Mesenchymal stem cell (in vitro differentiated cells and primary cell): ENCODE data around the gene TMEM221.

Experiments
- DNase-seq: peaks from one replicate; pipeline ENCODE4 v3.0.0-alpha.2; 2013
- H2AFZ ChIP-seq: one replicate; pipeline ENCODE4 v1.6.1; 2013; ENCODE audit warnings: low read depth, mild to moderate bottlenecking, control low read depth, inconsistent platforms, low read length, moderate library complexity
- H2AK5ac ChIP-seq: 2 replicates; pipeline ENCODE4 v1.6.1; 2013; ENCODE audit warnings: low read length, moderate library complexity, mild to moderate bottlenecking, inconsistent platforms; ENCODE audit not compliant: severe bottlenecking
- H2BK120ac ChIP-seq: one replicate; pipeline ENCODE4 v1.6.1; 2013; ENCODE audit warnings: low read depth, mild to moderate bottlenecking, inconsistent platforms, low read length, moderate library complexity
- H2BK12ac ChIP-seq, 2 experiments: one replicate each; pipeline ENCODE4 v1.6.1; 2013; ENCODE audit warnings: inconsistent platforms in 2 of 2, low read length in 2 of 2, mild to moderate bottlenecking in 2 of 2, moderate library complexity in 2 of 2, control low read depth in 1 of 2
- H2BK15ac ChIP-seq: one replicate; pipeline ENCODE4 v1.6.1; 2013; ENCODE audit warnings: mild to moderate bottlenecking, low read depth, inconsistent platforms; ENCODE audit not compliant: poor library complexity, severe bottlenecking
- H2BK5ac ChIP-seq: 2 replicates; pipeline ENCODE4 v1.6.1; 2013; ENCODE audit warnings: low read depth, mild to moderate bottlenecking, low read length, control low read depth, inconsistent platforms; ENCODE audit not compliant: poor library complexity, severe bottlenecking
- H3K14ac ChIP-seq, 2 experiments: one replicate each; pipeline ENCODE4 v1.6.1; 2013; ENCODE audit warnings: inconsistent platforms in 2 of 2, low read length in 2 of 2, control low read depth in 1 of 2, mild to moderate bottlenecking in 1 of 2, moderate library complexity in 1 of 2
- H3K18ac ChIP-seq, 2 experiments: one replicate each; pipeline ENCODE4 v1.6.1; 2013; ENCODE audit warnings: inconsistent platforms in 2 of 2, low read length in 2 of 2, control low read depth in 1 of 2, low read depth in 1 of 2, mild to moderate bottlenecking in 1 of 2
- H3K23ac ChIP-seq, 2 experiments: one replicate each; pipeline ENCODE4 v1.6.1; 2013; ENCODE audit warnings: inconsistent platforms in 2 of 2, low read length in 2 of 2, mild to moderate bottlenecking in 2 of 2, moderate library complexity in 2 of 2, control low read depth in 1 of 2
- H3K27ac ChIP-seq: 2 replicates; pipeline ENCODE4 v1.5.1; 2013; ENCODE audit warnings: mild to moderate bottlenecking, moderate library complexity, low read length, control low read depth, inconsistent platforms; ENCODE audit not compliant: poor library complexity, severe bottlenecking
- H3K27me3 ChIP-seq, 2 experiments: 2 replicates each; pipeline versions ENCODE4 v1.6.1 to v1.7.0; 2013; ENCODE audit warnings: low read length in 2 of 2, mild to moderate bottlenecking in 2 of 2, moderate library complexity in 2 of 2, control low read depth in 1 of 2, inconsistent platforms in 1 of 2; ENCODE audit not compliant: control insufficient read depth in 1 of 2, insufficient read depth in 1 of 2
- H3K36me3 ChIP-seq, 2 experiments: 2 replicates each; pipeline versions ENCODE4 v1.6.1 to v1.7.0; 2013; ENCODE audit warnings: low read length in 2 of 2, control low read depth in 1 of 2, inconsistent platforms in 1 of 2, low read depth in 1 of 2, mild to moderate bottlenecking in 1 of 2; ENCODE audit not compliant: insufficient read depth in 2 of 2, control insufficient read depth in 1 of 2
- H3K4ac ChIP-seq, 2 experiments: one replicate each; pipeline ENCODE4 v1.6.1; 2013; ENCODE audit warnings: inconsistent platforms in 2 of 2, low read length in 2 of 2, mild to moderate bottlenecking in 2 of 2, moderate library complexity in 2 of 2, control low read depth in 1 of 2, low read depth in 1 of 2
- H3K4me1 ChIP-seq: 2 replicates; pipeline ENCODE4 v1.6.1; 2013; ENCODE audit warnings: low read depth, low read length, control low read depth; ENCODE audit not compliant: control insufficient read depth, insufficient read depth
- H3K4me2 ChIP-seq: 2 replicates; pipeline ENCODE4 v1.6.1; 2013; ENCODE audit warnings: low read length, mild to moderate bottlenecking, inconsistent platforms; ENCODE audit not compliant: poor library complexity, severe bottlenecking
- H3K4me3 ChIP-seq, 2 experiments: 2 replicates each; pipeline versions ENCODE4 v1.5.1 to v1.7.0; 2013; ENCODE audit warnings: low read length in 2 of 2, mild to moderate bottlenecking in 2 of 2, control low read depth in 1 of 2, low read depth in 1 of 2; ENCODE audit not compliant: insufficient read depth in 1 of 2
- H3K79me1 ChIP-seq: replicated peaks from 2 replicates; pipeline ENCODE4 v1.6.1; 2013; ENCODE audit warnings: mild to moderate bottlenecking, control low read depth, low read length, inconsistent platforms; ENCODE audit not compliant: poor library complexity, severe bottlenecking
- H3K9ac ChIP-seq: 2 replicates; pipeline ENCODE4 v1.7.0; 2013; ENCODE audit warnings: mild to moderate bottlenecking, low read length, moderate library complexity
- H3K9me3 ChIP-seq: 2 replicates; pipeline ENCODE4 v1.7.0; 2013; ENCODE audit warnings: mild to moderate bottlenecking, low read length; ENCODE audit not compliant: control insufficient read depth
- H4K8ac ChIP-seq: one replicate; pipeline ENCODE4 v1.6.1; 2013; ENCODE audit warnings: inconsistent platforms, mild to moderate bottlenecking, low read length, moderate library complexity
- H4K91ac ChIP-seq: one replicate; pipeline ENCODE4 v1.6.1; 2013; ENCODE audit warnings: mild to moderate bottlenecking, low read length, inconsistent platforms
- WGBS: methylation state at CpG from one replicate; pipeline ENCODE4 v1.1.7; 2013; ENCODE audit warnings: mixed read lengths; 5-methylcytosine and 5-hydroxymethylcytosine counted together

Gene TMEM221

DNA sequence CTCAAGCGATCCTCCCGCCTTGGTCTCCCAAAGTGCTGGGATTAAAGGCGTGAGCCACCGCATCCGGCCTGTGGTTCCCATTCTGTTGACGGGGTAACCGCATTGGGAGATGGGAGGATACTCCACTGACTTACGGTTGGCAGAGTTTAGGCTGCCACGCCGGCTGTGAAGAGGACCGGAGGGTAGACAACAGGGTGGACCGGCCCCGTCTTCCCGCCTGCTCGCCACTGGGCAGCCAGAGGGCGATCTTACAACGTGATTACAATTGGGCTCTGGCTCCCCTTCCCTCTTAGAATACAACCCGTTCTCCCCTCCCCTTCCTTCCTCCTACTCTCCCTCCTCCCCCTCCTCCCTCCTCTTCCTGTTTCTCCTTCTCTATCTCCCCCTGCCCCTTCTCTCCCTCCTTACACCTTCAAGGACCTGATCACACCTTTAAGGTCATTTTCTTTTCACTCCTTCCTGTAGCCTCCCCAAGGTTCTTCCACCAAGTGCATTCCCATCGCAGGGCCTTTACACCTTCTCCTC lies 53.5 kb downstream of the TMEM221 start:
- H4K8ac ChIP-seq, result peak overlapping the region; percentile 97
- H2AFZ ChIP-seq, result no peak overlapping the region
- no peaks in the 10 kb centered on the region for H3K9me3 ChIP-seq
- H3K9ac ChIP-seq, result peak overlapping the region; percentile 32
- H3K4ac ChIP-seq, result peak overlapping the region in 1 of 2 experiments; percentile 67
- H3K79me1 ChIP-seq, result no peaks in the 10 kb centered on the region
- peak; percentile 69 for DNase-seq
- no peak overlapping the region for H2AK5ac ChIP-seq
- peak overlapping the region; percentile 59 for H4K91ac ChIP-seq
- H3K4me1 ChIP-seq, result peaks cover 10% of the 10 kb centered on the region
- H3K4me3 ChIP-seq, result no peak overlapping the region
- H3K27ac ChIP-seq, result no peak overlapping the region
- H3K27me3 ChIP-seq, result peaks cover 8 to 23% of the 10 kb centered on the region in 2 experiments
- H2BK12ac ChIP-seq, result peak overlapping the region in 1 of 2 experiments; percentile 86
- no peaks in the 10 kb centered on the region for H3K36me3 ChIP-seq
- H3K14ac ChIP-seq, result no peak overlapping the region
- no peak overlapping the region for H2BK15ac ChIP-seq
- no peak overlapping the region for H3K23ac ChIP-seq
- H3K18ac ChIP-seq, result peak overlapping the region; percentile 5 to 59
- no peak overlapping the region for H2BK120ac ChIP-seq
- H2BK5ac ChIP-seq, result no peak overlapping the region
- no peak overlapping the region for H3K4me2 ChIP-seq
- 21% methylated on average over 17 of the region's 19 CpGs for WGBS

DNA sequence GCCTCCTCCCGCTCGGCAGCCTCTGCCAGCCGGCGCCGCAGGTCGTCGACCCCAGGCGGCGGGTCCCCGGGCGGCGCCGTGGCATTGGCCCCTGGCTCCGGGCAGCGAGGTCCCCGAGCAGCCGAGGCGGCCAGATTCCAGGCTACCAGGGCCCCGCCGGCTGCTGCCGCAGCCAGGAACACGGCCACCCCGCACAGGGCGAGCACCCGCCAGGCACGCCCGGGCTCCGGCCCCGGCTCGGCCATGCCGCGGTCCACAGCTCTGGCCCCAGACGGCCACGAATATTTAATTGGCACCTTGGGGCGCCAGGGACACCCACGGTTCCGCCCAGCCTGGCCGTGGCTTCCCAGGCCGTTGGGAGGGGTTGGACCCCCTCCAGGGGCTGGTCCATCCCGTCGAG lies 54.6 kb downstream of the TMEM221 start, which contains the start of gene CCDC194:
TSS of gene CCDC194 (minus strand) at position 283 of the 400 bp plus-strand sequence. CDS start at position 245, 38 bp downstream.
- no peak within 1 kb of the TSS for H3K4me2 ChIP-seq
- peaks cover 5% of the 10 kb centered on the region for H3K9me3 ChIP-seq
- H3K4me1 ChIP-seq, result peaks cover 10% of the 10 kb centered on the region
- no peak for DNase-seq
- H2BK5ac ChIP-seq, result no peak within 1 kb of the TSS
- H3K23ac ChIP-seq, result no peak within 1 kb of the TSS
- H3K9ac ChIP-seq, result no peak within 1 kb of the TSS
- no peak within 1 kb of the TSS for H3K4ac ChIP-seq
- H2BK12ac ChIP-seq, result peak within 1 kb of the TSS in 1 of 2 experiments; percentile 16
- H2AK5ac ChIP-seq, result no peak within 1 kb of the TSS
- no peak within 1 kb of the TSS for H2AFZ ChIP-seq
- H2BK120ac ChIP-seq, result no peak within 1 kb of the TSS
- peaks cover 12 to 26% of the 10 kb centered on the region in 2 experiments for H3K27me3 ChIP-seq
- H3K4me3 ChIP-seq, result no peak within 1 kb of the TSS
- H3K79me1 ChIP-seq, result no peaks in the 10 kb centered on the region
- no peaks in the 10 kb centered on the region for H3K36me3 ChIP-seq
- H3K14ac ChIP-seq, result no peak within 1 kb of the TSS
- H3K27ac ChIP-seq, result no peak within 1 kb of the TSS
- WGBS, result 94% methylated on average over 41 of the region's 41 CpGs
- H4K8ac ChIP-seq, result no peak within 1 kb of the TSS
- H2BK15ac ChIP-seq, result no peak within 1 kb of the TSS
- H4K91ac ChIP-seq, result peak within 1 kb of the TSS; percentile 22
- H3K18ac ChIP-seq, result no peak within 1 kb of the TSS

DNA sequence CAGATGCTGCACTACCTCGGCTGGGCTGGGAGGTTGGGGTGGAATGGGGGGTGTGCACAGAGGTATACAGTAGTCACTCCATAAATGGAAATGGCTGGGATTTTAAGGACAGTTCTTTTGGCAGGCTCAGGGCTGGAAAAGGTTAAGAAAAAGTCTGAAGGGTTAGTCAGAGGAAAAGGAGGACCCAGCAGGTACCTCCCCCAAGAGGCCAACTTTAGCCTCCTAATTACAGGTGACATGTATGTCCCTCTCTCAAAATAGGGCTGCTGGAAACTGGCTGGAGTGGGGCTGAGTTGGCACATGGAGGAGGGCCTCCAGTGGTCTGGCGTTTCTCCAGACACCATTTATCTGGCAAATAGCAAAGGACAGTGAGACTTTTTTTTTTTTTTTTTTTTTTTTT lies 55.5 kb downstream of the TMEM221 start:
- Histone ChIP-seq H3K4me3 (no peak overlapping the region), H2AFZ (no peak overlapping the region), H3K18ac (no peak overlapping the region), H3K4me1 (peaks cover 10% of the 10 kb centered on the region), H2BK5ac (no peak overlapping the region), H3K36me3 (no peaks in the 10 kb centered on the region), H3K14ac (no peak overlapping the region), H3K4ac (no peak overlapping the region), H3K9ac (no peak overlapping the region), H3K9me3 (peaks cover 5% of the 10 kb centered on the region), H4K8ac (no peak overlapping the region), H2BK15ac (no peak overlapping the region), H2BK120ac (no peak overlapping the region), H2BK12ac (no peak overlapping the region), H3K27ac (no peak overlapping the region), H3K23ac (no peak overlapping the region), H4K91ac (no peak overlapping the region), H3K79me1 (no peaks in the 10 kb centered on the region), H3K4me2 (no peak overlapping the region), H3K27me3 (peaks cover 12 to 26% of the 10 kb centered on the region in 2 experiments), H2AK5ac (no peak overlapping the region)
- no peak for DNase-seq
- 83% methylated on average over 2 of the region's 2 CpGs for WGBS

DNA sequence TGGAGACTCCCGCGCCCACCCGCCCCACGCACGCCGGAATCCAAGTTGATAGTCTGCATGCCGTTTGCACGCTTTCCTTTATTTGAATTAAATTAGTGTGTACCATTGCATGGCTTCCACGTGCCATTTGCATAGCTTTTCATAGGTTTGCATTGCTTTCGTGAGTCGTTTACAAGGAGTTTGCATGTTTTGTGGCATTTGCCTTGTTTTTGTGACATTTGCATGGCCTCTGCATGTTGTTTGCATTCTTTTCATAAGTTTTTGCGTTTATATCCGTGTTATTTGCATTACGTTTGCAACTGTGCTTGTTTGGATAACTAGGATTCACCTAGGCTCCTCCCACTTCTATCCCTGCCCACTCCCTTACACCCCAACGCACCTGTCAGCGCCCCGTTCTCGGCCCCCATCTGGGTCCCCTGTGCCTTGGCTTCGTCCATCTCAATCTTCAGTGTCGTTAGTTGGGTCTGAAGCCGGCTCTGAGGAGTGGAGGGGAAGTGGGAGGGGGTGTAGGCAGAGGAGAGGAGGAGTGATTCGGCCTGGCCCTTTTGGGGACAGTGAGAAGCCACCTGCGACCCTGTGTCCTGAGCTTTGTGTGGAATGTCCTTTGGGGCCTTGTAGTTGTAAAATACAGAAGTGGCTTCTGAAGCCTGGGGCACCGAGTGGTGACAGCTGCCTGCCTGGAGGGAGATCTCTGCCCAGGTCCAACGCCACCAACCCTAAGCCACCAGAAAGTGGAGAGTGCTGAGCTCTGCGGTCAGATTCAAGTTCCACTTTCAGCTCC lies 56.9 kb downstream of the TMEM221 start:
- no peak overlapping the region for H3K23ac ChIP-seq
- no peak overlapping the region for H3K27ac ChIP-seq
- no peak overlapping the region for H3K9ac ChIP-seq
- no peak overlapping the region for H4K91ac ChIP-seq
- no peaks in the 10 kb centered on the region for H3K36me3 ChIP-seq
- peaks cover 12 to 26% of the 10 kb centered on the region in 2 experiments for H3K27me3 ChIP-seq
- no peak overlapping the region for H2BK120ac ChIP-seq
- DNase-seq, result no peak
- WGBS, result 21% methylated on average over 20 of the region's 26 CpGs
- H2BK15ac ChIP-seq, result no peak overlapping the region
- H3K9me3 ChIP-seq, result peaks cover 5% of the 10 kb centered on the region
- peak overlapping the region; percentile 91 for H3K4me2 ChIP-seq
- peak overlapping the region in 1 of 2 experiments; percentile 26 for H3K4ac ChIP-seq
- no peak overlapping the region for H2AK5ac ChIP-seq
- H4K8ac ChIP-seq, result peak overlapping the region; percentile 78
- no peak overlapping the region for H3K14ac ChIP-seq
- H2AFZ ChIP-seq, result peak overlapping the region; percentile 47
- H2BK12ac ChIP-seq, result peak overlapping the region in 1 of 2 experiments; percentile 76
- H3K4me1 ChIP-seq, result peaks cover 10% of the 10 kb centered on the region
- H3K79me1 ChIP-seq, result no peaks in the 10 kb centered on the region
- H3K18ac ChIP-seq, result no peak overlapping the region
- no peak overlapping the region for H2BK5ac ChIP-seq
- H3K4me3 ChIP-seq, result peak overlapping the region; percentile 42 to 82
